Fibroblast of lung (primary cell): ENCODE results near the gene KIF26A.

ENCODE experiments used
- CTCF ChIP-seq, 2 donors: IDR thresholded peaks in 1 of 2; conservative IDR thresholded peaks in 1 of 2; 1 replicate in 1 of 2; 2 replicates in 1 of 2; pipeline ENCODE4 v1.5.1; 2011 to 2012; ENCODE audit warnings: low read length in 2 of 2, control low read depth in 1 of 2, inconsistent platforms in 1 of 2, low read depth in 1 of 2, mild to moderate bottlenecking in 1 of 2
- EZH2 ChIP-seq: IDR thresholded peaks from 2 replicates; pipeline ENCODE4 v1.5.1; 2012; ENCODE audit warnings: low read length, control low read depth, mild to moderate bottlenecking; ENCODE audit errors: missing control alignments

GRCh38 chr14:104147346-104148125, 9.1 kb downstream of the KIF26A start:
- TF ChIP-seq CTCF (conservative IDR thresholded peaks at IDR 0.05 in 1 of 2, IDR thresholded peaks at IDR 0.05 in 1 of 2; ENCODE audit: low read depth in 1 of 2, low read length in 2 of 2) (no peak), EZH2 (no peak)
